Pancreas (tissue), 10 donors: Measurements from ENCODE around the gene LLPH. TPM values are rescaled to one million over a fixed set of nuclear protein-coding genes. Genes with fewer than 3 reads are reported as not detected.

ENCODE experiments used
- ATAC-seq, 4 donors: fragments of 200-7000 bp; cut with Tn5 transposase; one replicate each; pipeline versions ENCODE4 v1.8.0 to v1.9.1; 2020; ENCODE audit warnings: mild to moderate bottlenecking in 4 of 4, moderate library complexity in 4 of 4
- DNase-seq, 6 donors: peaks; one replicate each; pipeline ENCODE4 v3.0.0-alpha.2; 2020
- FAIRE-seq: peaks from 2 replicates; lab custom pipeline; 2012; peaks lifted over from hg19 to GRCh38; lab: Jason Lieb, UNC
- H3K27ac ChIP-seq, 4 donors: fragments of 200-600 bp; sonication (generic); 1 replicate in 3 of 4; 2 replicates in 1 of 4; pipeline versions ENCODE4 v1.5.0 to v1.8.0; 2020
- H3K27me3 ChIP-seq, 4 donors: fragments of 200-600 bp; one replicate each; pipeline ENCODE4 v1.8.0; 2021
- H3K36me3 ChIP-seq, 3 donors: fragments of 200-600 bp; sonication (generic) in 1 of 3; one replicate each; pipeline versions ENCODE4 v1.5.0 to v1.8.0; 2020 to 2021
- H3K4me1 ChIP-seq, 3 donors: fragments of 200-600 bp; one replicate each; pipeline ENCODE4 v1.8.0; 2021
- H3K4me3 ChIP-seq, 4 donors: fragments of 200-600 bp; sonication (generic) in 2 of 4; one replicate each; pipeline versions ENCODE4 v1.5.0 to v1.8.0; 2020 to 2021
- H3K9me3 ChIP-seq, 4 donors: fragments of 200-600 bp; one replicate each; pipeline ENCODE4 v1.8.0; 2021
- CTCF ChIP-seq, 4 donors: fragments of 200-600 bp; sonication (generic) in 3 of 4; IDR thresholded peaks; one replicate each; pipeline versions ENCODE4 v1.5.0 to v1.8.0; 2021; ENCODE audit warnings: antibody characterized with exemption in 4 of 4
- WGBS, 2 donors: extraction: QIAGEN DNeasy Blood & Tissue Kit; methylation state at CpG; one replicate each; pipeline ENCODE4 v1.1.7; 2013; 5-methylcytosine and 5-hydroxymethylcytosine counted together
- intact Hi-C, 3 donors: fragments of 100-400 bp; cut with DNase I; formaldehyde crosslinking; loops; one replicate each; pipeline versions ENCODE4 v1.11.1 to v1.14.2; 2022
- polyA plus RNA-seq, 2 donors: library from polyadenylated mRNA; stranded (reverse); fragments of 200-250 nt; gene quantifications; one replicate each; pipeline ENCODE4 v1.2.3, GENCODE V29; 2013
- total RNA-seq, 6 donors: library from RNA; stranded (reverse); fragmentation: NEBNext Ultra II Directional in 4 of 6; extraction: Animal tissue kit (Norgen Biotek cat#: 25700) in 4 of 6; gene quantifications; one replicate each; pipeline versions ENCODE4 v1.2.1 to v1.2.4, GENCODE V29; 2021 to 2023
- donor health status: healthy with polysubstance abuse.
- donor health status: DM: no; HTN: no; CAD: no; lungs with moderate emphysema.
- donor health status: DM: no; HTN: no; CAD: no.
- donor health status: control.
- donor health status: control.
- donor health status: Bipolar disorder and iron deficiency.
- donor health status: DM: yes; HTN: yes; CAD: no.
- donor health status: DM: no; HTN: no; CAD: no.
- donor health status: DM: no; HTN: no; CAD: no.
- donor health status: DM: yes; HTN: yes; CAD: no.

Gene LLPH
- total and polyA plus RNA-seq, 8 donors: 3.8 to 10.5 (median 7.9) TPM

GRCh38 chr12:66144791-66145754 lies 14.5 kb upstream of the LLPH start:
- intact Hi-C loops: no loop called here
- Histone ChIP-seq H3K27me3 (no peaks in the 10 kb centered on the region), H3K9me3 (no peaks in the 10 kb centered on the region), H3K27ac (peak overlapping the region in 2 of 4 donors; percentile 53 to 55), H3K4me1 (peaks cover 0 to 8% (median 0%) of the 10 kb centered on the region in 3 donors), H3K36me3 (peaks cover 0 to 11% (median 0%) of the 10 kb centered on the region in 3 donors), H3K4me3 (no peak overlapping the region)
- FAIRE-seq: no peak
- TF ChIP-seq CTCF (IDR thresholded peaks at IDR 0.05): peak in 3 of 4 donors; percentile 18 to 30 (median 22)
- ATAC-seq: peak; percentile 82 to 98 (median 93)
- DNase-seq: peak in 2 of 6 donors; percentile 32 to 39
- 55 to 58% methylated on average over 7 of the region's 7 CpGs for WGBS, 2 donors

GRCh38 chr12:66143868-66144267 lies 13.3 kb upstream of the LLPH start:
- Histone ChIP-seq H3K27ac (no peak overlapping the region), H3K27me3 (no peaks in the 10 kb centered on the region), H3K4me3 (no peak overlapping the region), H3K4me1 (peaks cover 0 to 8% (median 0%) of the 10 kb centered on the region in 3 donors), H3K36me3 (peaks cover 0 to 11% (median 0%) of the 10 kb centered on the region in 3 donors), H3K9me3 (no peaks in the 10 kb centered on the region)
- intact Hi-C loops: no loop called here
- ATAC-seq (no peak), DNase-seq (no peak), FAIRE-seq (no peak)
- no peak for TF ChIP-seq CTCF (IDR thresholded peaks at IDR 0.05)
- 91 to 100% methylated on average over 1 of the region's 1 CpG for WGBS, 2 donors

- peaks cover 0 to 19% (median 0%) of the 10 kb centered on the region in 3 donors for H3K36me3 ChIP-seq
Observed at GRCh38 chr12:66142826-66143225, 12.3 kb upstream of the LLPH start.

GRCh38 chr12:66141299-66141698 lies 10.7 kb upstream of the LLPH start:
- peaks cover 0 to 20% (median 0%) of the 10 kb centered on the region in 3 donors for H3K36me3 ChIP-seq
- peak; percentile 51 for FAIRE-seq
- no peak for DNase-seq

More at GRCh38 chr12:66142826-66143225, 12.3 kb upstream of the LLPH start:
- DNase-seq (no peak), FAIRE-seq (no peak), ATAC-seq (no peak)
- TF ChIP-seq CTCF (IDR thresholded peaks at IDR 0.05): no peak
- Histone ChIP-seq H3K4me3 (no peak overlapping the region), H3K4me1 (peaks cover 0 to 8% (median 0%) of the 10 kb centered on the region in 3 donors), H3K9me3 (no peaks in the 10 kb centered on the region), H3K27ac (no peak overlapping the region), H3K27me3 (no peaks in the 10 kb centered on the region)
- intact Hi-C loops: no loop called here

More at GRCh38 chr12:66141299-66141698, 10.7 kb upstream of the LLPH start:
- Histone ChIP-seq H3K27ac (no peak overlapping the region), H3K4me1 (peaks cover 0 to 8% (median 0%) of the 10 kb centered on the region in 3 donors), H3K27me3 (no peaks in the 10 kb centered on the region), H3K4me3 (no peak overlapping the region), H3K9me3 (no peaks in the 10 kb centered on the region)
- 99 to 100% methylated on average over 2 of the region's 2 CpGs for WGBS, 2 donors
- ATAC-seq: no peak
- intact Hi-C loops: no loop called here
- TF ChIP-seq CTCF (IDR thresholded peaks at IDR 0.05): no peak
